Fibroblast of lung (primary cell): ENCODE results near the gene TRIM65. TPM values are rescaled to one million over a fixed set of nuclear protein-coding genes. Genes with fewer than 3 reads are reported as not detected.

Source experiments
- DNase-seq, 2 donors: peaks; one replicate each; pipeline versions ENCODE4 v3.0.0 to v3.0.0-alpha.2; 2010; ENCODE audit warnings: low read depth in 2 of 2
- H2AFZ ChIP-seq: 2 replicates; pipeline ENCODE4 v1.5.1; 2012; ENCODE audit warnings: low read length, control low read depth, inconsistent platforms
- H3K27ac ChIP-seq: 2 replicates; pipeline ENCODE4 v1.5.1; 2011; ENCODE audit warnings: low read length, control low read depth; ENCODE audit not compliant: insufficient read depth
- H3K27me3 ChIP-seq: 2 replicates; pipeline ENCODE4 v1.5.1; 2011; ENCODE audit warnings: mild to moderate bottlenecking, low read length; ENCODE audit not compliant: control insufficient read depth, insufficient read depth
- H3K36me3 ChIP-seq: 2 replicates; pipeline ENCODE4 v1.5.1; 2011; ENCODE audit warnings: low read length; ENCODE audit not compliant: control insufficient read depth, insufficient read depth
- H3K4me1 ChIP-seq: 2 replicates; pipeline ENCODE4 v1.5.1; 2011; ENCODE audit warnings: low read length; ENCODE audit not compliant: control insufficient read depth, insufficient read depth; ENCODE audit errors: extremely low read depth
- H3K4me2 ChIP-seq: 2 replicates; pipeline ENCODE4 v1.5.1; 2011; ENCODE audit warnings: low read length, control low read depth; ENCODE audit not compliant: insufficient read depth; ENCODE audit errors: extremely low read depth
- H3K4me3 ChIP-seq, 4 experiments: fragments of 200-600 bp in 1 of 4; sonication (generic) in 1 of 4; replicated peaks in 1 of 4; 2 replicates each; pipeline ENCODE4 v1.5.1; 2011 to 2016; ENCODE audit warnings: low read length in 4 of 4, low read depth in 3 of 4, mild to moderate bottlenecking in 3 of 4, control low read depth in 2 of 4, inconsistent platforms in 1 of 4, mixed read lengths in 1 of 4; ENCODE audit not compliant: insufficient read depth in 1 of 4; ENCODE audit errors: control extremely low read depth in 1 of 4
- H3K79me2 ChIP-seq: 2 replicates; pipeline ENCODE4 v1.5.1; 2012; ENCODE audit warnings: mild to moderate bottlenecking, low read length, inconsistent platforms; ENCODE audit not compliant: control insufficient read depth, insufficient read depth
- H3K9ac ChIP-seq: 2 replicates; pipeline ENCODE4 v1.5.1; 2011; ENCODE audit warnings: mild to moderate bottlenecking, low read length, control low read depth; ENCODE audit not compliant: insufficient read depth
- H3K9me3 ChIP-seq: 2 replicates; pipeline ENCODE4 v1.5.1; 2012; ENCODE audit warnings: low read depth, low read length; ENCODE audit not compliant: control insufficient read depth, insufficient read depth
- H4K20me1 ChIP-seq: 2 replicates; pipeline ENCODE4 v1.5.1; 2011; ENCODE audit warnings: low read length; ENCODE audit not compliant: control insufficient read depth, insufficient read depth; ENCODE audit errors: extremely low read depth
- CTCF ChIP-seq, 2 donors: IDR thresholded peaks in 1 of 2; conservative IDR thresholded peaks in 1 of 2; 1 replicate in 1 of 2; 2 replicates in 1 of 2; pipeline ENCODE4 v1.5.1; 2011 to 2012; ENCODE audit warnings: low read length in 2 of 2, control low read depth in 1 of 2, inconsistent platforms in 1 of 2, low read depth in 1 of 2, mild to moderate bottlenecking in 1 of 2
- EZH2 ChIP-seq: IDR thresholded peaks from 2 replicates; pipeline ENCODE4 v1.5.1; 2012; ENCODE audit warnings: low read length, control low read depth, mild to moderate bottlenecking; ENCODE audit errors: missing control alignments
- polyA plus RNA-seq, 2 donors: library from polyadenylated mRNA; depleted of rRNA in 1 of 2; stranded (reverse) in 1 of 2; unstranded in 1 of 2; fragments of >200 nt; gene quantifications; 2 replicates each; pipeline ENCODE4 v1.2.1, GENCODE V29; 2011 to 2012; ENCODE audit warnings: missing spikeins in 1 of 2
- total RNA-seq: library from RNA; depleted of rRNA; stranded (reverse); fragments of >200 nt; gene quantifications from 2 replicates; pipeline ENCODE4 v1.2.1, GENCODE V29; 2014

The TRIM65 gene
- total and polyA plus RNA-seq, 2 donors (not counting 1 experiment from before 2014, with no cell fraction given) = 4.3 to 17.2 TPM

- no peaks in the 10 kb centered on the region for H3K9me3 ChIP-seq
- H3K27me3 ChIP-seq = peaks cover 7% of the 10 kb centered on the region
- no peaks in the 10 kb centered on the region for H3K36me3 ChIP-seq
- H3K4me2 ChIP-seq = peak overlapping the region; percentile 73
- DNase-seq = peak; percentile 57 to 72
- peak overlapping the region; percentile 76 for H3K27ac ChIP-seq
- peak overlapping the region; percentile 58 for H3K9ac ChIP-seq
- H3K79me2 ChIP-seq = no peaks in the 10 kb centered on the region
- peaks cover 23% of the 10 kb centered on the region for H3K4me1 ChIP-seq
- H3K4me3 ChIP-seq = peak overlapping the region; percentile 32 to 68 (median 45)
- peak overlapping the region; percentile 3 for H2AFZ ChIP-seq
- H4K20me1 ChIP-seq = no peaks in the 10 kb centered on the region
- peak; percentile 30 to 36 for TF ChIP-seq CTCF (conservative IDR thresholded peaks at IDR 0.05 in 1 of 2, IDR thresholded peaks at IDR 0.05 in 1 of 2; ENCODE audit: low read depth in 1 of 2, low read length in 2 of 2)
- TF ChIP-seq EZH2 = no peak
Observed at GRCh38 chr17:75877752-75878173, 19.0 kb downstream of the TRIM65 start.

GRCh38 chr17:75876938-75877751 lies 19.6 kb downstream of the TRIM65 start:
- Histone ChIP-seq H3K27ac (peak overlapping the region; percentile 76), H3K4me2 (peak overlapping the region; percentile 73), H4K20me1 (no peaks in the 10 kb centered on the region), H3K4me1 (peaks cover 27% of the 10 kb centered on the region), H3K9me3 (no peaks in the 10 kb centered on the region), H3K9ac (peak overlapping the region; percentile 58), H2AFZ (peak overlapping the region; percentile 3), H3K79me2 (no peaks in the 10 kb centered on the region), H3K36me3 (no peaks in the 10 kb centered on the region), H3K4me3 (peak overlapping the region; percentile 32 to 68 (median 45)), H3K27me3 (peaks cover 7% of the 10 kb centered on the region)
- peak; percentile 93 to 94 for DNase-seq
- TF ChIP-seq CTCF (conservative IDR thresholded peaks at IDR 0.05 in 1 of 2, IDR thresholded peaks at IDR 0.05 in 1 of 2; ENCODE audit: low read depth in 1 of 2, low read length in 2 of 2) (peak in 1 of 2 donors; percentile 6), EZH2 (no peak)

- Histone ChIP-seq H3K27ac (peak overlapping the region; percentile 76), H3K9ac (peak overlapping the region; percentile 40), H3K79me2 (no peaks in the 10 kb centered on the region), H3K36me3 (no peaks in the 10 kb centered on the region), H4K20me1 (no peaks in the 10 kb centered on the region), H3K4me1 (peaks cover 27% of the 10 kb centered on the region), H3K9me3 (no peaks in the 10 kb centered on the region), H3K4me3 (peak overlapping the region; percentile 26 to 68 (median 45)), H3K4me2 (peak overlapping the region; percentile 73), H3K27me3 (peaks cover 6% of the 10 kb centered on the region), H2AFZ (no peak overlapping the region)
- DNase-seq = no peak
- no peak for TF ChIP-seq EZH2
- peak in 1 of 2 donors; percentile 17 for TF ChIP-seq CTCF (conservative IDR thresholded peaks at IDR 0.05 in 1 of 2, IDR thresholded peaks at IDR 0.05 in 1 of 2; ENCODE audit: low read depth in 1 of 2, low read length in 2 of 2)
Observed at GRCh38 chr17:75876190-75876937, 20.4 kb downstream of the TRIM65 start.
